SK-N-SH (cell line): ENCODE measurements around the gene UBTD1. TPM values are rescaled to one million over a fixed set of nuclear protein-coding genes. Genes with fewer than 3 reads are reported as not detected.

Source experiments
- CTCF ChIA-PET: fragments of 300-600, 350-600 bp; formaldehyde crosslinking; extraction: SDS; loops from one replicate; lab custom pipeline; 2021; lab: Yijun Ruan, JAX
- POLR2A ChIA-PET: fragments of 350-600 bp; sonication (Branson Sonifier 250); formaldehyde crosslinking; extraction: SDS; loops from one replicate; lab custom pipeline; 2020; ENCODE audit warnings: antibody characterized with exemption, inconsistent platforms; lab: Yijun Ruan, JAX
- DNase-seq: peaks from one replicate; pipeline ENCODE4 v3.0.0; 2012
- H2AFZ ChIP-seq: fragments of 200-600 bp; sonication (generic); 2 replicates; pipeline ENCODE4 v1.8.1; 2016; ENCODE audit warnings: antibody characterized with exemption, mild to moderate bottlenecking, low read depth
- H3F3A ChIP-seq: fragments of 200-600 bp; sonication (generic); replicated peaks from 2 replicates; pipeline ENCODE3; 2016; ENCODE audit warnings: antibody characterized with exemption, mild to moderate bottlenecking; ENCODE audit not compliant: insufficient read depth
- H3K27ac ChIP-seq, 2 experiments: fragments of 200-500 bp in 1 of 2; fragments of 200-600 bp in 1 of 2; sonication (Bioruptor generic) in 1 of 2; sonication (generic), shearing (Covaris generic) in 1 of 2; 2 replicates each; pipeline versions ENCODE4 v1.5.1 to v1.6.1; 2014 to 2016; ENCODE audit warnings: low read depth in 2 of 2, inconsistent platforms in 1 of 2, low read length in 1 of 2, mild to moderate bottlenecking in 1 of 2, mixed read lengths in 1 of 2
- H3K27me3 ChIP-seq: fragments of 200-600 bp; sonication (generic), shearing (Covaris generic); 2 replicates; pipeline ENCODE4 v1.6.1; 2016; ENCODE audit warnings: mixed run types; ENCODE audit not compliant: insufficient read depth
- H3K36me3 ChIP-seq, 2 experiments: fragments of 200-500 bp in 1 of 2; fragments of 200-600 bp in 1 of 2; sonication (Bioruptor generic) in 1 of 2; sonication (generic) in 1 of 2; replicated peaks in 1 of 2; 2 replicates each; pipeline versions ENCODE3 to v1.5.1; 2014 to 2016; ENCODE audit warnings: low read length in 1 of 2, mild to moderate bottlenecking in 1 of 2; ENCODE audit not compliant: insufficient read depth in 2 of 2, control insufficient read depth in 1 of 2
- H3K4me1 ChIP-seq, 2 experiments: fragments of 200-500 bp in 1 of 2; fragments of 200-600 bp in 1 of 2; sonication (Bioruptor generic) in 1 of 2; sonication (generic), shearing (Covaris generic) in 1 of 2; 2 replicates each; pipeline versions ENCODE4 v1.5.1 to v1.6.1; 2014 to 2016; ENCODE audit warnings: low read depth in 1 of 2, low read length in 1 of 2, mixed run types in 1 of 2; ENCODE audit not compliant: insufficient read depth in 2 of 2, control insufficient read depth in 1 of 2
- H3K4me2 ChIP-seq: fragments of 200-600 bp; sonication (generic), shearing (Covaris generic); 2 replicates; pipeline ENCODE4 v1.6.1; 2017; ENCODE audit warnings: mixed run types
- H3K4me3 ChIP-seq, 2 experiments: fragments of 200-500 bp in 1 of 2; fragments of 200-600 bp in 1 of 2; sonication (Bioruptor generic) in 1 of 2; sonication (generic), shearing (Covaris generic) in 1 of 2; 2 replicates each; pipeline versions ENCODE4 v1.5.1 to v1.8.1; 2014 to 2016; ENCODE audit warnings: low read depth in 2 of 2, inconsistent platforms in 1 of 2, low read length in 1 of 2, mild to moderate bottlenecking in 1 of 2, mixed read lengths in 1 of 2, moderate library complexity in 1 of 2
- H3K79me2 ChIP-seq: fragments of 200-600 bp; sonication (generic); 2 replicates; pipeline ENCODE4 v1.8.1; 2017; ENCODE audit warnings: mild to moderate bottlenecking; ENCODE audit not compliant: insufficient read depth
- H3K9ac ChIP-seq: fragments of 200-600 bp; sonication (generic); 2 replicates; pipeline ENCODE4 v1.6.1; 2017; ENCODE audit warnings: mixed run types
- H3K9me2 ChIP-seq: fragments of 200-600 bp; sonication (generic); 2 replicates; pipeline ENCODE4 v1.6.1; 2017; ENCODE audit warnings: mixed run types
- H3K9me3 ChIP-seq: fragments of 200-600 bp; sonication (generic); 2 replicates; pipeline ENCODE4 v1.6.1; 2017; ENCODE audit warnings: mixed run types, mild to moderate bottlenecking, moderate library complexity
- H4K20me1 ChIP-seq: fragments of 200-600 bp; sonication (generic); 2 replicates; pipeline ENCODE4 v1.6.1; 2017; ENCODE audit warnings: mild to moderate bottlenecking, mixed run types; ENCODE audit not compliant: insufficient read depth
- CHD2 ChIP-seq: fragments of 150-350 bp; IDR thresholded peaks from 2 replicates; pipeline ENCODE4 v1.6.1; 2018; ENCODE audit warnings: low read length; ENCODE audit not compliant: partially characterized antibody
- ELF1 ChIP-seq: IDR thresholded peaks from 2 replicates; pipeline ENCODE4 v1.4.0; 2012
- EZH2phosphoT487 ChIP-seq: fragments of 200-600 bp; sonication (generic); IDR thresholded peaks from 2 replicates; pipeline ENCODE4 v1.6.1; 2017; ENCODE audit warnings: low read depth, mixed run types, mild to moderate bottlenecking, antibody characterized with exemption, moderate library complexity, borderline replicate concordance
- FOSL2 ChIP-seq: IDR thresholded peaks from 2 replicates; pipeline ENCODE4 v1.4.0; 2012; ENCODE audit warnings: low read depth, mild to moderate bottlenecking, moderate library complexity, borderline replicate concordance
- FOXM1 ChIP-seq: IDR thresholded peaks from 2 replicates; pipeline ENCODE4 v1.4.0; 2012; ENCODE audit warnings: low read depth, mild to moderate bottlenecking
- GABPA ChIP-seq: IDR thresholded peaks from 2 replicates; pipeline ENCODE4 v1.4.0; 2012; ENCODE audit warnings: low read depth, mild to moderate bottlenecking
- GATA2 ChIP-seq: sonication (generic); formaldehyde crosslinking; IDR thresholded peaks from 2 replicates; pipeline ENCODE4 v1.5.0; 2020; ENCODE audit warnings: mild to moderate bottlenecking, missing genetic modification reagents
- IRF3 ChIP-seq: fragments of 150-350 bp; IDR thresholded peaks from 2 replicates; pipeline ENCODE4 v1.6.1; 2016; ENCODE audit warnings: mild to moderate bottlenecking, low read depth, low read length
- JUND ChIP-seq: IDR thresholded peaks from 2 replicates; pipeline ENCODE4 v1.4.0; 2012
- MAX ChIP-seq: IDR thresholded peaks from 2 replicates; pipeline ENCODE4 v1.4.0; 2012; ENCODE audit warnings: low read depth
- RAD21 ChIP-seq: IDR thresholded peaks from 2 replicates; pipeline ENCODE4 v1.6.1; 2012; ENCODE audit warnings: mild to moderate bottlenecking, low read length
- RCOR1 ChIP-seq: fragments of 150-350 bp; IDR thresholded peaks from 2 replicates; pipeline ENCODE4 v1.6.1; 2017; ENCODE audit warnings: antibody characterized with exemption, low read length
- RFX5 ChIP-seq: IDR thresholded peaks from 2 replicates; pipeline ENCODE4 v1.6.1; 2012; ENCODE audit warnings: mild to moderate bottlenecking, improper control_type of control experiment, low read length
- SIN3A ChIP-seq: IDR thresholded peaks from 2 replicates; pipeline ENCODE4 v1.6.1; 2012; ENCODE audit warnings: low read depth, mild to moderate bottlenecking, low read length, moderate library complexity, borderline replicate concordance
- SMC3 ChIP-seq: IDR thresholded peaks from 2 replicates; pipeline ENCODE4 v1.6.1; 2012; ENCODE audit warnings: low read depth, low read length, improper control_type of control experiment
- TCF12 ChIP-seq: IDR thresholded peaks from 2 replicates; pipeline ENCODE4 v1.4.0; 2012
- USF1 ChIP-seq: IDR thresholded peaks from 2 replicates; pipeline ENCODE4 v1.4.0; 2012; ENCODE audit warnings: low read depth, borderline replicate concordance
- YY1 ChIP-seq: IDR thresholded peaks from 2 replicates; pipeline ENCODE4 v1.4.0; 2012; ENCODE audit warnings: low read depth, mild to moderate bottlenecking
- ZBTB33 ChIP-seq: IDR thresholded peaks from 2 replicates; pipeline ENCODE4 v1.4.0; 2012; ENCODE audit warnings: low read depth, borderline replicate concordance
- WGBS: methylation state at CpG from one replicate; pipeline ENCODE4 v1.1.6; 2017; ENCODE audit warnings: low lambda C conversion rate; 5-methylcytosine and 5-hydroxymethylcytosine counted together
- polyA plus RNA-seq, 3 experiments: library from polyadenylated mRNA; depleted of rRNA; stranded (reverse); fragments of >200 nt; gene quantifications; 2 replicates each; pipeline ENCODE4 v1.2.3, GENCODE V29; 2012

The UBTD1 gene
- polyA plus RNA-seq, 1 of the 3 experiments (the other 2 are of a cell fraction): 38.8 TPM

GRCh38 chr10:97584060-97584797 lies 85.5 kb downstream of the UBTD1 start, which contains the start of gene HOGA1 (continued):
- TF ChIP-seq IRF3 (no peak), GATA2 (peak; percentile 68; the same call in 1 of the 2 replicates), SMC3 (no peak)

GRCh38 chr10:97584798-97585438 lies 86.2 kb downstream of the UBTD1 start:
- Histone ChIP-seq H3K9me2 (no peaks in the 10 kb centered on the region), H3K27ac (peak overlapping the region in 1 of 2 experiments; percentile 72; a peak in 3 of 4 replicates)
- TF ChIP-seq RCOR1: no peak
- no peak for TF ChIP-seq RFX5
- TF ChIP-seq EZH2phosphoT487: no peak
- no peak for TF ChIP-seq ELF1
- no peak for TF ChIP-seq JUND
- no peak for TF ChIP-seq FOSL2
- TF ChIP-seq SMC3: no peak
- TF ChIP-seq ZBTB33: no peak
- no peak for TF ChIP-seq IRF3
- no peak for TF ChIP-seq TCF12
- TF ChIP-seq GABPA: no peak
- TF ChIP-seq RAD21: no peak
- TF ChIP-seq MAX: no peak
- no peak for TF ChIP-seq CHD2
- TF ChIP-seq SIN3A: no peak
- no peak for TF ChIP-seq FOXM1
- no peak for TF ChIP-seq USF1
- TF ChIP-seq GATA2: no peak
- no peak for TF ChIP-seq YY1
- TF ChIP-seq, all 33 proteins: peak for 0
- DNase-seq: peak; percentile 18
- 93% methylated on average over 2 of the region's 5 CpGs for WGBS
- no peaks in the 10 kb centered on the region for H3F3A ChIP-seq
- 0 out of 2 replicates have a peak overlapping the region, but pooled peaks have one; percentile 56 for H2AFZ ChIP-seq
- no peaks in the 10 kb centered on the region for H3K36me3 ChIP-seq
- no peaks in the 10 kb centered on the region for H3K27me3 ChIP-seq
- H3K9ac ChIP-seq: no peak overlapping the region
- no peaks in the 10 kb centered on the region for H3K9me3 ChIP-seq
- CTCF ChIA-PET: interaction anchor here (1.4 to 7.1 kb wide), 2 partner anchors 13 to 28 kb away, joined by 4 to 60 read pairs; partner anchors contain the start of gene ANKRD2
- peak overlapping the region; percentile 0; the same call in 1 of the 2 replicates for H3K4me2 ChIP-seq
- peaks cover 0 to 21% of the 10 kb centered on the region in 2 experiments; a peak in 1 of 4 replicates for H3K4me1 ChIP-seq
- POLR2A ChIA-PET: interaction anchor here (1.3 kb wide), 1 partner anchor 99 kb away, joined by 4 read pairs; no protein-coding TSS in a partner anchor
- no peaks in the 10 kb centered on the region for H4K20me1 ChIP-seq
- H3K79me2 ChIP-seq: no peaks in the 10 kb centered on the region
- no peak overlapping the region; a peak in 1 of 4 replicates for H3K4me3 ChIP-seq
